Activated naive CD4-positive, alpha-beta T cell treated with anti-CD3 and anti-CD28 coated beads, Interleukin-2, amount 50 U/mL, for 24 hours (primary cell): Measurements from ENCODE around the gene ARHGEF33.

ENCODE experiments used
- H3K27ac Mint-ChIP-seq: one replicate; pipeline ENCODE4 v1.8.0; 2021; ENCODE audit warnings: mild to moderate bottlenecking, mixed read lengths
- H3K27me3 Mint-ChIP-seq: one replicate; pipeline ENCODE4 v1.8.0; 2021; ENCODE audit warnings: mixed read lengths
- H3K36me3 Mint-ChIP-seq: one replicate; pipeline ENCODE4 v1.8.0; 2021; ENCODE audit warnings: mixed read lengths
- H3K4me1 Mint-ChIP-seq: one replicate; pipeline ENCODE4 v1.8.0; 2021; ENCODE audit warnings: mixed read lengths
- H3K4me3 Mint-ChIP-seq: one replicate; pipeline ENCODE4 v1.8.0; 2021; ENCODE audit warnings: mild to moderate bottlenecking, mixed read lengths
- H3K9me3 Mint-ChIP-seq: one replicate; pipeline ENCODE4 v1.8.0; 2021; ENCODE audit warnings: mixed read lengths

The ARHGEF33 gene

GRCh38 chr2:38892819-38893218, 3.1 kb downstream of the ARHGEF33 start:
- Mint-ChIP-seq H3K36me3 (peaks cover under 1% of the 10 kb centered on the region), H3K4me3 (no peak overlapping the region), H3K4me1 (no peaks in the 10 kb centered on the region), H3K9me3 (no peaks in the 10 kb centered on the region), H3K27me3 (no peaks in the 10 kb centered on the region), H3K27ac (peak overlapping the region; percentile 21)

- no peaks in the 10 kb centered on the region for H3K9me3 Mint-ChIP-seq
- no peaks in the 10 kb centered on the region for H3K4me1 Mint-ChIP-seq
- H3K27me3 Mint-ChIP-seq = no peaks in the 10 kb centered on the region
- H3K27ac Mint-ChIP-seq = no peak overlapping the region
- H3K36me3 Mint-ChIP-seq = peaks cover 2% of the 10 kb centered on the region
- H3K4me3 Mint-ChIP-seq = no peak overlapping the region
Measured at GRCh38 chr2:38898256-38898655, 8.6 kb downstream of the ARHGEF33 start.

- no peaks in the 10 kb centered on the region for H3K9me3 Mint-ChIP-seq
- no peaks in the 10 kb centered on the region for H3K27me3 Mint-ChIP-seq
- no peak overlapping the region for H3K27ac Mint-ChIP-seq
- peaks cover 2% of the 10 kb centered on the region for H3K36me3 Mint-ChIP-seq
- H3K4me1 Mint-ChIP-seq = no peaks in the 10 kb centered on the region
- no peak overlapping the region for H3K4me3 Mint-ChIP-seq
Measured at GRCh38 chr2:38900726-38901125, 11.1 kb downstream of the ARHGEF33 start.

- no peaks in the 10 kb centered on the region for H3K27me3 Mint-ChIP-seq
- no peaks in the 10 kb centered on the region for H3K4me1 Mint-ChIP-seq
- H3K36me3 Mint-ChIP-seq = no peaks in the 10 kb centered on the region
- no peak overlapping the region for H3K4me3 Mint-ChIP-seq
- no peaks in the 10 kb centered on the region for H3K9me3 Mint-ChIP-seq
- no peak overlapping the region for H3K27ac Mint-ChIP-seq
Measured at GRCh38 chr2:38905251-38905650, 15.6 kb downstream of the ARHGEF33 start.

- no peaks in the 10 kb centered on the region for H3K27me3 Mint-ChIP-seq
- no peak overlapping the region for H3K4me3 Mint-ChIP-seq
- H3K4me1 Mint-ChIP-seq = no peaks in the 10 kb centered on the region
- H3K9me3 Mint-ChIP-seq = no peaks in the 10 kb centered on the region
- H3K36me3 Mint-ChIP-seq = no peaks in the 10 kb centered on the region
- H3K27ac Mint-ChIP-seq = no peak overlapping the region
Measured at GRCh38 chr2:38907242-38907641, 17.6 kb downstream of the ARHGEF33 start.

- Mint-ChIP-seq H3K9me3 (no peaks in the 10 kb centered on the region), H3K36me3 (no peaks in the 10 kb centered on the region), H3K27me3 (no peaks in the 10 kb centered on the region), H3K4me3 (no peak overlapping the region), H3K4me1 (no peaks in the 10 kb centered on the region), H3K27ac (no peak overlapping the region)
Measured at GRCh38 chr2:38907743-38908562, 18.3 kb downstream of the ARHGEF33 start.

GRCh38 chr2:38909872-38910271, 20.2 kb downstream of the ARHGEF33 start:
- Mint-ChIP-seq H3K27ac (no peak overlapping the region), H3K27me3 (no peaks in the 10 kb centered on the region), H3K9me3 (no peaks in the 10 kb centered on the region), H3K4me1 (no peaks in the 10 kb centered on the region), H3K36me3 (no peaks in the 10 kb centered on the region), H3K4me3 (no peak overlapping the region)

GRCh38 chr2:38911191-38911590, 21.5 kb downstream of the ARHGEF33 start:
- Mint-ChIP-seq H3K36me3 (no peaks in the 10 kb centered on the region), H3K27ac (no peak overlapping the region), H3K4me3 (no peak overlapping the region)

GRCh38 chr2:38912619-38913018, 22.9 kb downstream of the ARHGEF33 start:
- H3K4me3 Mint-ChIP-seq = no peak overlapping the region
- H3K4me1 Mint-ChIP-seq = no peaks in the 10 kb centered on the region
- H3K9me3 Mint-ChIP-seq = no peaks in the 10 kb centered on the region
- H3K27ac Mint-ChIP-seq = no peak overlapping the region
- no peaks in the 10 kb centered on the region for H3K27me3 Mint-ChIP-seq
- H3K36me3 Mint-ChIP-seq = no peaks in the 10 kb centered on the region

More at GRCh38 chr2:38911191-38911590, 21.5 kb downstream of the ARHGEF33 start:
- Mint-ChIP-seq H3K4me1 (no peaks in the 10 kb centered on the region), H3K9me3 (no peaks in the 10 kb centered on the region), H3K27me3 (no peaks in the 10 kb centered on the region)

GRCh38 chr2:38922389-38922788, 32.7 kb downstream of the ARHGEF33 start:
- no peak overlapping the region for H3K27ac Mint-ChIP-seq
- H3K9me3 Mint-ChIP-seq = no peaks in the 10 kb centered on the region
- H3K4me3 Mint-ChIP-seq = no peak overlapping the region
- no peaks in the 10 kb centered on the region for H3K36me3 Mint-ChIP-seq
- H3K4me1 Mint-ChIP-seq = no peaks in the 10 kb centered on the region
- peaks cover 2% of the 10 kb centered on the region for H3K27me3 Mint-ChIP-seq

GRCh38 chr2:38922902-38923301, 33.2 kb downstream of the ARHGEF33 start:
- Mint-ChIP-seq H3K27me3 (peaks cover 2% of the 10 kb centered on the region), H3K36me3 (no peaks in the 10 kb centered on the region), H3K4me3 (no peak overlapping the region), H3K9me3 (no peaks in the 10 kb centered on the region), H3K27ac (no peak overlapping the region), H3K4me1 (no peaks in the 10 kb centered on the region)

- Mint-ChIP-seq H3K4me3 (no peak overlapping the region), H3K9me3 (no peaks in the 10 kb centered on the region), H3K4me1 (no peaks in the 10 kb centered on the region), H3K27ac (no peak overlapping the region), H3K36me3 (no peaks in the 10 kb centered on the region), H3K27me3 (peaks cover 2% of the 10 kb centered on the region)
Measured at GRCh38 chr2:38925982-38926381, 36.3 kb downstream of the ARHGEF33 start.

GRCh38 chr2:38930600-38930999, 40.9 kb downstream of the ARHGEF33 start:
- Mint-ChIP-seq H3K9me3 (no peaks in the 10 kb centered on the region), H3K4me1 (peaks cover 1% of the 10 kb centered on the region), H3K27ac (no peak overlapping the region), H3K36me3 (no peaks in the 10 kb centered on the region), H3K27me3 (peaks cover 2% of the 10 kb centered on the region), H3K4me3 (no peak overlapping the region)

GRCh38 chr2:38932586-38932985, 42.9 kb downstream of the ARHGEF33 start:
- Mint-ChIP-seq H3K4me1 (peaks cover 8% of the 10 kb centered on the region), H3K27ac (no peak overlapping the region), H3K36me3 (no peaks in the 10 kb centered on the region), H3K27me3 (peaks cover 2% of the 10 kb centered on the region), H3K9me3 (no peaks in the 10 kb centered on the region), H3K4me3 (no peak overlapping the region)

GRCh38 chr2:38933653-38934052, 44.0 kb downstream of the ARHGEF33 start:
- no peaks in the 10 kb centered on the region for H3K36me3 Mint-ChIP-seq
- H3K27ac Mint-ChIP-seq = no peak overlapping the region
- peaks cover 2% of the 10 kb centered on the region for H3K27me3 Mint-ChIP-seq
- peaks cover 8% of the 10 kb centered on the region for H3K4me1 Mint-ChIP-seq
- H3K9me3 Mint-ChIP-seq = no peaks in the 10 kb centered on the region
- no peak overlapping the region for H3K4me3 Mint-ChIP-seq

GRCh38 chr2:38934742-38935141, 45.1 kb downstream of the ARHGEF33 start:
- Mint-ChIP-seq H3K9me3 (no peaks in the 10 kb centered on the region), H3K27me3 (peaks cover 2% of the 10 kb centered on the region), H3K4me1 (peaks cover 8% of the 10 kb centered on the region), H3K36me3 (no peaks in the 10 kb centered on the region), H3K27ac (no peak overlapping the region), H3K4me3 (no peak overlapping the region)
